Stomach smooth muscle (tissue), 2 donors: ENCODE results near the gene SMDT1.

Experiments used
- H3K27ac ChIP-seq: one replicate; pipeline ENCODE4 v1.7.0; 2013; ENCODE audit warnings: mild to moderate bottlenecking, low read length, inconsistent platforms
- H3K27me3 ChIP-seq, 2 donors: one replicate each; pipeline ENCODE4 v1.7.0; 2013; ENCODE audit warnings: low read length in 2 of 2; ENCODE audit not compliant: insufficient read depth in 2 of 2, control insufficient read depth in 1 of 2
- H3K36me3 ChIP-seq, 2 donors: one replicate each; pipeline ENCODE4 v1.7.0; 2013; ENCODE audit warnings: low read length in 2 of 2; ENCODE audit not compliant: control insufficient read depth in 2 of 2, insufficient read depth in 2 of 2
- H3K4me1 ChIP-seq: one replicate; pipeline ENCODE4 v1.7.0; 2013; ENCODE audit warnings: low read length; ENCODE audit not compliant: control insufficient read depth, insufficient read depth
- H3K4me3 ChIP-seq, 2 donors: one replicate each; pipeline ENCODE4 v1.7.0; 2013; ENCODE audit warnings: low read length in 2 of 2
- H3K9ac ChIP-seq, 2 donors: one replicate each; pipeline ENCODE4 v1.7.0; 2013; ENCODE audit warnings: low read length in 2 of 2, mild to moderate bottlenecking in 1 of 2
- H3K9me3 ChIP-seq, 2 donors: one replicate each; pipeline ENCODE4 v1.7.0; 2013; ENCODE audit warnings: low read length in 2 of 2; ENCODE audit not compliant: control insufficient read depth in 2 of 2
- donor health status: healthy.
- donor health status: Pancreatic carcinoma.

The SMDT1 gene

GRCh38 chr22:42132457-42132856, 53.0 kb downstream of the SMDT1 start:
- H3K36me3 ChIP-seq: no peaks in the 10 kb centered on the region
- no peak overlapping the region for H3K4me3 ChIP-seq
- peaks cover 0 to 4% of the 10 kb centered on the region in 2 donors for H3K27me3 ChIP-seq
- no peaks in the 10 kb centered on the region for H3K9me3 ChIP-seq
- no peak overlapping the region for H3K27ac ChIP-seq
- no peaks in the 10 kb centered on the region for H3K4me1 ChIP-seq
- H3K9ac ChIP-seq: no peak overlapping the region
